GM19372 (cell line): ENCODE measurements around the gene MELK.
"Not testable (repeated sequence)": the region's sequence is repeated elsewhere in the genome, so short reads cannot be mapped to it uniquely, and the experiment has no call there.

ENCODE experiments used
- ATAC-seq: cut with Tn5 transposase; IDR thresholded peaks from one replicate; pipeline ENCODE4 v1.9.1; 2021; ENCODE audit warnings: mild to moderate bottlenecking, low read depth, moderate library complexity; ENCODE audit not compliant: unreplicated experiment

The MELK gene

DNA sequence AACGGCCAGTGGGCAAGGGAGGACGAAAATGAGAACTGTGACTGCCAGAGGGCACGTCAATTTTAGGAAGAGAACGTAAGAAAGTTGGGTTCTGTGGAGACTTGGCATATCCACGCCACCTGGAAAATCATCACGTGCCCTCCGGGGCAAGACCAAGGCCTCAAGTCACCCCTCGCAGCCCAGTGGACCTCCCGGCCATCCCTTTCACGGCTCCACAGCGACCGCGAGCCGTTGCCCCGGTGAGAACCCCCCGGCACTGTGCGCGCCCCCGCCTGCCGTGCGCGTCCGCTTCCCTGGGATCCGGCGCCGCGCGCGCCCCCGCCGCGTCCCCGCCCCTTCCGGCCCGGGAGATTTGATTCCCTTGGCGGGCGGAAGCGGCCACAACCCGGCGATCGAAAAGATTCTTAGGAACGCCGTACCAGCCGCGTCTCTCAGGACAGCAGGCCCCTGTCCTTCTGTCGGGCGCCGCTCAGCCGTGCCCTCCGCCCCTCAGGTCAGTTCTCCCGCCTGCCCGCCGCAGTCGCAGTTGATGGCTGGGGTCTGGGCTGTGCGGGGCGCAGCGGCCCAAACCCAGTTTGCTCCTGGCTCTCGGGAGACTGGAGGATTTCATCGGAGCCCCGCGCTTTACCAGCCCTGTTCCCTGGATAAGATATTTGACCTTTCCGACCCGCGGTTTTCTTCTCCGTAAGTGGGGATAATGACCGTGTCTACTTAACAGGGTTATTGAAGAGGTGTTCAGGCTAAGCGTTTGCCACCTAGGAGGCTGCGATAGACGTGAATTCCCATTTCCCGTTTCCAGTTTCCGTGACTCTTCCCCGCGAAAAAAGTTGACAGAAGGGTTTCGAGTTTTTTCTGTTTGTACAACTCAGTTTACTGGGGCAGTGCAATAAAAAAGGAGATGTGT lies at the start of gene MELK:
Gene MELK, plus strand, starts transcription at position 381 of the 904 bp plus-strand sequence. CDS start 8,787 bp downstream, outside the sequence.
- peak; percentile 60 for ATAC-seq

GRCh38 chr9:36530224-36530623 lies 42.5 kb upstream of the MELK start:
- ATAC-seq: no peak

DNA sequence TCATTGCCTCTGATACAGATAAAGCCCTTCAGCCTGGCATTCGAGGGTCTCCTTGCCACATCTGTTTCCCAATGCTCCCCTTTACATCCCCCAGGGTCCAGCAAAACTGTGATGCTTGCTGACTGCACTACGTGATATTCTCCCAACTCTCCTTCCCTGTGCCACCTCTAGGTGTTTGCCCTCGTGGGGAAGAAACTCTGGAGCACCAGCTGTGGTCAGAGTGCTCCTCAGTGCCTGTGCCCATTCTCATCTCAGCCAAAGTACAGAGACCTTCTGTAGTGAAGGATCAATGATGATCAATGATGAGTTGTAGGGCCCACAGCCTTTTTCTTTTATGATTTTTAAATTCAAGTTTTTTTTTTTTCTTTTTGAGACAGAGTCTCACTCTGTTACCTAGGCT lies 40.3 kb upstream of the MELK start:
- ATAC-seq: no peak

- not testable (repeated sequence) for ATAC-seq
Measured at GRCh38 chr9:36533726-36534125, 39.0 kb upstream of the MELK start.

DNA sequence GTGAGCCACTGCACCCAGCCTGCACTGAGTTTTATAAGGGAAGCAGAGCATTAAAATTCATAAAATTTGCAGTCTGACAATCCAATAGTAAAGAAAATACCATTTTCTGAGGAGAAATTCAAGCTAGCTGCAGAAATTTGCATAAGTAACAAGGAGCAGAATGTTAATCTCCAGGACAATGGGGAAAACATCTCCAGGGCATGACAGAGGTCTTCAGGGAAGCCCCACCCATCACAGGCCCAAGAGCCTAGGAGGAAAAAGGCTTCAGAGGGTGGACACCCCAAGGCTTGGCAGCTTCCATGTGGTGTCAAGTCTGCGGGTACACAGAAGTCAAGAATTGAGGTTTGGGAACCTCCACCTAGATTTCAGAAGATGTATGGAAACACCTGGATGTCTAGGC lies 37.6 kb upstream of the MELK start:
- ATAC-seq: no peak

DNA sequence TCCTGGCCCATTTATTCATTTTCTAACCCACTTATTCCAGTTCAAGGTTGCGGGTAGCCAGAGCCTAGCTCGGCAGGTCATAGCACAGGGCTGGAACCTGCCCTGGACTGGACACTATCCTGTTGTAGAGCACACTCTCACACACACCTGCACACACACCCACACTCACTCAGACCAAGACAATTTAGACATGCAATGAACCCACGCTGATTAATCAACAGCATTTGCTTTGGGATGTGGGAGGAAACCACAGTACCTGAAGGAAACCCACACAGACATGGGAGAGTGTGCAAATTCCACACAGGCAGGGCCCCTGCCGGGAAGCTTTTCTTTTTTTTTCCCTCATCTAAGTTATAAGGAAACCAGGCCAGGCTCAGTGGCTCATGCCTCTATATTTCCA lies 34.8 kb upstream of the MELK start:
- no peak for ATAC-seq

DNA sequence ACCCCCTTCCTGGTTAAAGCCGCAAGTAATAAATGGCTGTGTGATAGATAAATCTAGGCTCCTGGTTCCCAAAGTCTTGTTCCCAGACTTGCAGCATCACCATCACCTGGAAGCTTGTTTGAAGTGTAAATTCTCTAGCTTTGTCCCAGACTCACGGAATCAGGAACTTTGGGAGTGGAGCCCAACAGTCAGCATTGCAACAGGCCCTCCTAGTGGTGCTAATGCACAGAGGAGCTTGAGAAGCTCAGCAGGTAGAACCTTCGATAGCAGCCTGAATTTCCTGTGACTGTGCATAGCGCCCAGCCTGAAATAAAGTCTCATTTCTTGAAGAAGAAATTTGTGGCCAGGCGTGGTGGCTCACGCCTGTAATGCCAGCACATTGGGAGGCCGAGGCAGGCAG lies 30.3 kb upstream of the MELK start:
- no peak for ATAC-seq

- ATAC-seq: no peak
Measured at GRCh38 chr9:36543916-36544315, 28.8 kb upstream of the MELK start.

DNA sequence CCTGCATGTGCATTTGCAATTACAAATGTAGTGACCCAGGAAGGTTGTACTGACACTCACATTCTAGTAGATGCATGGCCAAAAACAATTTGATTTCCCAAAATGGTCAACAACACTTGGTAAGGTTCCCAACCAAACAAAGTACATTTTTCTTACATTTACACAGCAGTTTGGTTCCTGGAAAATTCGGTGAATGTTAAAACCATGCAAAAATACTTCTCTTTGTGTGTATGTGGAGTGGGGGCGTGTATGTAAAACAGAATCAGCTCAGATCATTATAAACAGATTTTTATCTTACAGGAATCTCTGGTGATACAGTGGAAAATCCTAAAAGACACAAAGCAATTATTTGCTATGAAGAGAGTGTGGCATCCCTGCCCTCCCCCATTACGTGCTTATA lies 25.1 kb upstream of the MELK start:
- no peak for ATAC-seq

DNA sequence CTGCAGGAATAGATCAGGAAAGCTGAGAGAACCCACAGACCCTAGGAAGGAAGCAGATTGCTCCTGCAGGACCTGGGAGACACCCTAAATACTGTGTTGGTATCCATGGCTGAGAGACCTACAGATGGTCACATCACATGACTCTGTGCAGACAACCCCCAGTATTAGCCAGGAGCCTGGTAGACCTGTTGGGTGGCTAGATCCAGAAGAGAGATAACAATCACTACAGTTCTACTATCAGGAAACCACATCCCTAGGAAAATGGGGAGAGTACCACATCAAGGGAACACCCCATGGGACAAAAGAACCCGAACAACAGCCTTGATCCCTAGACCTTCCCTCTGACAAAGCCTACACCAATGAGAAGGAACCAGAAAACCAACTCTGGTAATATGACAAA lies 24.2 kb upstream of the MELK start:
- ATAC-seq: no peak

DNA sequence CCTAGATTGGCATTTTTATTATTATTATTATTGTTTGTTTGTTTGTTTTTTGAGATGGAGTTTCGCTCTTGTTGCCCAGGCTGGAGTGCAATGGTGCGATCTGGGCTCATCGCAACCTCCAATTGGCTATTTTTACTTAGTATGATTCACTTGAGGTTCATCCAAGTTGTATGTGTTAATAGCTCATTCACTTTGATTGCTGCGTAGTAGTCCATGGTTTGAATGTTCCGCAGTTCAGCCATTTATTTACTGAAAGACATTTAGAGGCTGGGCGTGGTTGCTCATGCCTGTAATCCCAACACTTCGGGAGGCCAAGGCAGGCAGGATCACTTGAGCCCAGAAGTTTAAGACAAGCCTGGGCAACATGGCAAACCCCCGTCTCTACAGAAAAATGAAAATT lies 22.6 kb upstream of the MELK start:
- ATAC-seq: no peak

DNA sequence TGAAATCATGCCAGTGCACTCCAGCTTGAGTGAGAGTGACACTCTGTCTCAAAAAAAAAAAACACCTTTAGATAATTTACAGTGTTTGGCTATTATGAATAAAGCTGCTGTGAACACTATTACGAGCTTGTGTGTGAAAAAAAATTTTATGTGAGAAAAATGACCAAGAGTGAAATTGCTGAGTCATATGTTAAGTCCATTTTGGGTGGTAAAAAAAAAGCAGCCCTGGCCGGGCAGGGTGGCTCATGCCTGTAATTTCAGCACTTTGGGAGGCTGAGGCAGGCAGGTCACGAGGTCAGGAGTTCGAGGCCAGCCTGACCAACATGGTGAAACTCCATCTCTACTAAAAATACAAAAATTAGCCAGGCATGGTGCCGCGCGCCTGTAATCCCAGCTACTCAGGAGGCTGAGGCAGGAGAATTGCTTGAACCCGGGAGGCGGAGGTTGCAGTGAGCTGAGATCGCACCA lies 22.0 kb upstream of the MELK start:
- not testable (repeated sequence) for ATAC-seq

DNA sequence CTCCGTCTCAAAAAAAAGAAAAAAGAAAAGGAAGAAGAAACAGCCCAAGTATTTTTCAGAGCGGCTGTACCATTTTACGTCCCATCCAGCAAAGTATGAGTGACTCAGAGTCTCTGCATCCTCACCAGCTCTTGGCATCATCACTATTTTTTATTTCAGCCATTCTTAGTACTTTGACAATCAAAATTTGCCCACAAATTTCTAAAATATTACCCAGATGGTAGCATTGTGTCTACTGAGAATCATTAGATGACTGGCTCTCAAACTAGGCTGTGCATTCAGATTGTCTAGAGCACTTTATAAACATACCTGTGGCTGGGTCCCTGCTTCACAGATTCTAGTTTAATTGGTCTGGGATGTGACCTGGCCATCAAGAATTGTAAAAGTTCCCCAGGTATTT lies 21.6 kb upstream of the MELK start:
- ATAC-seq: no peak

DNA sequence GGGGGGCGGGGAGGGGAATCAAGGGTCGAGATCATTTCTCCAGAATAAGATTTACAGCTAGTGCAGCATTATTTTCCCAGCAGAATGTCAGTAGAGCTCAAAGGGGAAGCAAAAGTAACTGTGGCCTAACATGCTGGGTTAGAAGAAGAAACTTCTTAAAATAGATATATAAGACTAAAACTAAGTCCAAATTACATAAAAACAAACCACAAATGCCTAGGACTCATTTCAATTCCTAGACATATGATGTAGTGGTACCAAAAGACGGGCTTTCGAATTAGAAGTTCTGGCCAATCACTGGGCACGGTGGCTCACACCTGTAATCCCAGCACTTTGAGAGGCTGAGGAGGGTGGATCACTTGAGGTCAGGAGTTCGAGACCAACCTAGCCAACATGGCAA lies 20.8 kb upstream of the MELK start:
- no peak for ATAC-seq

- ATAC-seq: no peak
Measured at GRCh38 chr9:36559036-36559695, 13.5 kb upstream of the MELK start.

DNA sequence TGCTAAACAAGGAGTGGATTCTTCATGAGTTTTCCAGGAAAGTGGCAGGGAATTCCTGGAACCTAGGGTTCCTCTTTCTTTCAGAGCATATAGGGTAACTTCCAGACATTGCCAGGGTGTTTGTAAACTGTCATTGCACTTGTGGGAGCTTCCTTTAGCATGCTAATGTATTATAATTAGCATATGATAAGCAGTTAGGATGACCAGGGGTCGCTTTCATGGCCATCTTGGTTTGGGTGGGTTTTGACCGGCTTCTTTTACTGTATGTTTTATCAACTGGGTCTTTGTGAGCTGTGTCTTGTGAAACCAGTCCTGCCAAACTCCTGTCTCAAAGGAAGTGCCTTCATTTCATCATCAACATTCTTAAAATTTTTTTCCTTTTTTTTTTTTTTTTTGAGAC lies 11.9 kb upstream of the MELK start:
- no peak for ATAC-seq

DNA sequence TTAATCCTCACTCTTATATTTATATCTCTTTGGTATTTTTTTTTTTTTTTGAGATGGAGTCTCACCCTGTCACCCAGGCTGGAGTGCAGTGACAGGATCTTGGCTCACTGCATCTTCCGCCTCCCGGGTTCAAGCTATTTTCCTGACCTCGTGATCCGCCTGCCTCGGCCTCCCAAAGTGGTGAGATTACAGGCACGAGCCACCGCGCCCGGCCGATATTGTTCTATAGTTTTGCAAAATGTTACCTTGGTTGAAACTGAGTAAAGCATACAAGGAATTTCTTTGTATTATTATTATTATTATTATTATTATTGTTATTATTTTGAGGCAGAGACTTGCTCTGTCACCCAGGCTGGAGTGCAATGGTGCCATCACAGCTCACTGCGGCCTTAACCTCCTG lies 9.9 kb upstream of the MELK start:
- ATAC-seq: not testable (repeated sequence)

DNA sequence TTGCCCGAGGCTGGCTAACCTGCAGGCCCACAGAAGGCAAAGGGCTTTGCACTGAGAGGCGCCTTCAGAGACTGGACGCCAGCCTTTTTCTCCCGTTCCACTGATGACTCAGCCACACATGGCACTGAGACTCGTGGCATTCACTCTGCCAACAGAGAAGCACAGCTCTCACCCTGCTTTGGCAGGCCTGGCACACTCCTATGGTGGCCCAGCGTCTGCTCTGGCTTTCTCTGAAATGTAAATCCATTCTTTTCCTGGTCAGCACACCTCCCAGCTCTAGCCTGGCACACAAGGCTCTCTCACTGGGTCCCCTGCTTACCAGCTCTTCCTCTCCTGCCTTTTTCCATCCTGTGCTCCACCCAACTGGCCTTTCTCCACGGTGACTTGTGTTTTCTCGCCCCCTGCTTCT lies 5.9 kb upstream of the MELK start:
- ATAC-seq: no peak

DNA sequence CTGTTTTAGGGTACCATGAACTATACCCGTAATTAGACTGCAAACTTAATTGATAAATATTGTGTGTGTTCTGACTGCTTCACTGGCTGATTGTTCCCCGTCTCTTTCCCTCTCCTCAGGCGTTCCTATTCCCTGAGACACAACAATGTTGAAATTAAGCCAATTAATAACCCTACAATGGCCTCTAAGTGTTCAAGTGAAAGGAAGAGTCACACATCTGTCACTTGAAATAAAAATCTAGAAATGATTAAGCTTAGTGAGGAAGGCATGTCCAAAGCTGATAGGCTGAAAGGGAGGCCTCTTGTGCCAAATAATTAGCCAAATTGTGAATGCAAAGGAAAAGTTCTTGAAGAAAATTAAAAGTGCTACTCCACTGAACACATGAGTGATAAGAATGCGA lies 4.0 kb upstream of the MELK start:
- ATAC-seq: not testable (repeated sequence)

DNA sequence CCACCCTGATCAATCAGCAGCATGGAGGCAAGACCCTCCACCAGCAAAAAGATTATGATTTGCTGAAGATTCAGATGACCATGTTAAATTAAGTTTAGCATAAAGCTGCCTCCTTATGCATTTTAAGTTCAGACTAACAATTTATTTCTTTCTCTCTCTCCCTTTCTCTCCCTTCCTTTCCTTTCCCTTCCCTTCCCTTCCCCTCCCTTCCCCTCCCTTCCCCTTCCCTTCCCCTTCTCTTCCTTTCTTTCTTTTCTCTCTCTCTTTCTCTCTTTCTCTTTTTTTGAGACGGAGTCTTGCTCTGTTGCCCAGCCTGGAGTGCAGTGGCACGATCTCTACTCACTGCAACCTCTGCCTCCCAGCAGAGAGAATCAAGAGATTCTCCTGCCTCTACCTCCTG lies 1.4 kb upstream of the MELK start:
- no peak for ATAC-seq

DNA sequence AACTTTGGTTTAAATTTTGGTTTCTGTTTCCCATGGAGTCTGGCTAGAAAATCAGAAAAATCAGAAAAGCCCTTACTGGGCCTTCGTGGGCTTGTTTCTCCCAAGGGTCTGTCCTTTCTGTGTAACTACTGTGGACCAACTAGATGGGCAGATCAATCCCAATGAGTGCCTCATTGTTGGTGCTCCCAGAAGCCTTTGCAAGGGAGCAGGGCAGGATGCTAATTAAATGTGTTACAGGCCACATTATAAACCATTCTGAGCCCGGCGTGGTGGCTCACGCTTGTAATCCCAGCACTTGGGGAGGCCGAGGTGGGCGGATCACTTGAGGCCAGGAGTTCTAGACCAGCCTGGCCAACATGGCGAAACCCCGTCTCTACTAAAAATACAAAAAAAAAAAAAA lies 1.4 kb downstream of the MELK start:
- not testable (repeated sequence) for ATAC-seq

GRCh38 chr9:36575411-36575882 lies 2.8 kb downstream of the MELK start:
- no peak for ATAC-seq
